Karpas-422 (cell line): ENCODE results near the gene IRF2BP2. TPM values are rescaled to one million over a fixed set of nuclear protein-coding genes. Genes with fewer than 3 reads are reported as not detected.
A peak's percentile ranks its signal among the peaks of the same experiment; 100 is the strongest.

Experiments used
- DNase-seq: peaks from one replicate; pipeline ENCODE4 v3.0.0-alpha.2; 2015
- H2AFZ ChIP-seq: fragments of 200-600 bp; sonication (generic); 2 replicates; pipeline ENCODE4 v1.6.1; 2014; ENCODE audit warnings: antibody characterized with exemption, low read length, mixed read lengths
- H3K27ac ChIP-seq: fragments of 200-600 bp; sonication (generic); 2 replicates; pipeline ENCODE4 v1.5.1; 2014; ENCODE audit warnings: mild to moderate bottlenecking, low read length, moderate library complexity
- H3K27me3 ChIP-seq: fragments of 200-600 bp; sonication (generic); 2 replicates; pipeline ENCODE4 v1.6.1; 2014; ENCODE audit warnings: low read length, mixed read lengths
- H3K36me3 ChIP-seq: fragments of 200-600 bp; sonication (generic); 2 replicates; pipeline ENCODE4 v1.6.1; 2014; ENCODE audit warnings: low read length, mixed read lengths; ENCODE audit not compliant: insufficient read depth
- H3K4me1 ChIP-seq: fragments of 200-600 bp; sonication (generic); 2 replicates; pipeline ENCODE4 v1.6.1; 2014; ENCODE audit warnings: mild to moderate bottlenecking, low read length, mixed read lengths
- H3K4me2 ChIP-seq: fragments of 200-600 bp; sonication (generic); 2 replicates; pipeline ENCODE4 v1.6.1; 2014; ENCODE audit warnings: low read length, low read depth, mild to moderate bottlenecking; ENCODE audit not compliant: poor library complexity, severe bottlenecking
- H3K4me3 ChIP-seq: fragments of 200-600 bp; sonication (generic); 2 replicates; pipeline ENCODE4 v1.5.1; 2014; ENCODE audit warnings: mild to moderate bottlenecking, antibody characterized with exemption, low read length, mixed read lengths
- H3K79me2 ChIP-seq: fragments of 200-600 bp; sonication (generic); 2 replicates; pipeline ENCODE4 v1.6.1; 2014; ENCODE audit warnings: mild to moderate bottlenecking, low read length, mixed read lengths
- H3K9ac ChIP-seq: fragments of 200-600 bp; sonication (generic); 2 replicates; pipeline ENCODE4 v1.6.0; 2014; ENCODE audit warnings: low read length
- H3K9me2 ChIP-seq: fragments of 200-600 bp; sonication (generic), shearing (Covaris generic); replicated peaks from 2 replicates; pipeline ENCODE4 v1.6.0; 2014; ENCODE audit warnings: mild to moderate bottlenecking, low read length, moderate library complexity; ENCODE audit not compliant: insufficient read depth
- H3K9me3 ChIP-seq: fragments of 300-700, 200-600 bp; sonication (generic); 2 replicates; pipeline ENCODE4 v1.6.1; 2014; ENCODE audit warnings: low read length, mixed read lengths
- H4K20me1 ChIP-seq: fragments of 200-600 bp; sonication (generic); 2 replicates; pipeline ENCODE4 v1.6.1; 2014; ENCODE audit warnings: mild to moderate bottlenecking, antibody characterized with exemption, low read length, low read depth; ENCODE audit not compliant: insufficient read depth
- total RNA-seq: library from RNA; depleted of rRNA; stranded (reverse); fragments of >200 nt; shearing (Covaris generic); gene quantifications from 2 replicates; pipeline ENCODE4 v1.2.3, GENCODE V29; 2014; ENCODE audit warnings: low replicate concordance; rRNA removed

Gene IRF2BP2
- 14.1 and 16.5 TPM in 2 replicates for total RNA-seq

GRCh38 chr1:234610061-234610665, at the start of gene IRF2BP2:
TSS of gene IRF2BP2 (minus strand) at chr1:234610178. CDS start at chr1:234609494, 684 bp downstream.
- H3K79me2 ChIP-seq: 0 out of 2 replicates have a peak, but pooled peaks cover 4% of the 10 kb centered on the region
- H3K9ac ChIP-seq: peak within 1 kb of the TSS; percentile 69
- H4K20me1 ChIP-seq: no peaks in the 10 kb centered on the region
- peak; percentile 87 for DNase-seq
- peaks cover 77% of the 10 kb centered on the region for H3K4me1 ChIP-seq
- no peaks in the 10 kb centered on the region for H3K9me2 ChIP-seq
- peak within 1 kb of the TSS; percentile 80 for H3K4me3 ChIP-seq
- no peaks in the 10 kb centered on the region for H3K9me3 ChIP-seq
- 0 out of 2 replicates have a peak, but pooled peaks cover 5% of the 10 kb centered on the region for H3K36me3 ChIP-seq
- peak within 1 kb of the TSS; percentile 84; the same call in 1 of the 2 replicates for H3K27ac ChIP-seq
- peak within 1 kb of the TSS; percentile 98 for H3K4me2 ChIP-seq
- no peaks in the 10 kb centered on the region for H3K27me3 ChIP-seq
- peak within 1 kb of the TSS; percentile 94 for H2AFZ ChIP-seq

GRCh38 chr1:234659538-234659937, 49.6 kb upstream of the IRF2BP2 start:
- H2AFZ ChIP-seq: no peak overlapping the region
- no peaks in the 10 kb centered on the region for H3K9me2 ChIP-seq
- no peaks in the 10 kb centered on the region for H3K9me3 ChIP-seq
- no peaks in the 10 kb centered on the region for H3K36me3 ChIP-seq
- no peak overlapping the region for H3K4me2 ChIP-seq
- H3K27ac ChIP-seq: no peak overlapping the region
- H3K4me1 ChIP-seq: no peaks in the 10 kb centered on the region
- H3K79me2 ChIP-seq: no peaks in the 10 kb centered on the region
- H3K4me3 ChIP-seq: no peak overlapping the region
- DNase-seq: no peak
- no peaks in the 10 kb centered on the region for H3K27me3 ChIP-seq
- no peaks in the 10 kb centered on the region for H4K20me1 ChIP-seq
- H3K9ac ChIP-seq: no peak overlapping the region

GRCh38 chr1:234658138-234658537, 48.2 kb upstream of the IRF2BP2 start:
- Histone ChIP-seq H3K4me2 (no peak overlapping the region), H3K36me3 (no peaks in the 10 kb centered on the region), H3K9me3 (no peaks in the 10 kb centered on the region), H2AFZ (no peak overlapping the region), H3K27me3 (no peaks in the 10 kb centered on the region), H3K4me1 (0 out of 2 replicates have a peak, but pooled peaks cover 2% of the 10 kb centered on the region), H3K4me3 (no peak overlapping the region), H3K27ac (no peak overlapping the region), H4K20me1 (no peaks in the 10 kb centered on the region), H3K9ac (no peak overlapping the region), H3K9me2 (no peaks in the 10 kb centered on the region), H3K79me2 (no peaks in the 10 kb centered on the region)
- DNase-seq: no peak

- Histone ChIP-seq H3K9me3 (no peaks in the 10 kb centered on the region), H3K27me3 (no peaks in the 10 kb centered on the region), H3K36me3 (no peaks in the 10 kb centered on the region), H3K9me2 (no peaks in the 10 kb centered on the region), H3K4me3 (no peak overlapping the region), H3K4me1 (0 out of 2 replicates have a peak, but pooled peaks cover 2% of the 10 kb centered on the region), H3K9ac (no peak overlapping the region), H3K27ac (no peak overlapping the region), H3K4me2 (no peak overlapping the region), H3K79me2 (no peaks in the 10 kb centered on the region), H4K20me1 (no peaks in the 10 kb centered on the region), H2AFZ (no peak overlapping the region)
- DNase-seq: no peak
Measured at GRCh38 chr1:234656944-234657654, 47.1 kb upstream of the IRF2BP2 start.

- no peaks in the 10 kb centered on the region for H3K79me2 ChIP-seq
- H3K4me3 ChIP-seq: no peak overlapping the region
- H3K9me3 ChIP-seq: no peaks in the 10 kb centered on the region
- no peak for DNase-seq
- no peaks in the 10 kb centered on the region for H4K20me1 ChIP-seq
- 0 out of 2 replicates have a peak, but pooled peaks cover 2% of the 10 kb centered on the region for H3K4me1 ChIP-seq
- H3K4me2 ChIP-seq: no peak overlapping the region
- no peaks in the 10 kb centered on the region for H3K27me3 ChIP-seq
- H2AFZ ChIP-seq: no peak overlapping the region
- H3K9me2 ChIP-seq: no peaks in the 10 kb centered on the region
- H3K9ac ChIP-seq: no peak overlapping the region
- no peaks in the 10 kb centered on the region for H3K36me3 ChIP-seq
- H3K27ac ChIP-seq: no peak overlapping the region
Measured at GRCh38 chr1:234656070-234656895, 46.3 kb upstream of the IRF2BP2 start.

- no peaks in the 10 kb centered on the region for H4K20me1 ChIP-seq
- no peak overlapping the region for H3K9ac ChIP-seq
- H3K79me2 ChIP-seq: no peaks in the 10 kb centered on the region
- H3K4me3 ChIP-seq: no peak overlapping the region
- H3K36me3 ChIP-seq: no peaks in the 10 kb centered on the region
- no peak overlapping the region for H2AFZ ChIP-seq
- no peak overlapping the region for H3K4me2 ChIP-seq
- DNase-seq: no peak
- no peaks in the 10 kb centered on the region for H3K9me3 ChIP-seq
- 0 out of 2 replicates have a peak, but pooled peaks cover 2% of the 10 kb centered on the region for H3K4me1 ChIP-seq
- H3K27ac ChIP-seq: no peak overlapping the region
- H3K9me2 ChIP-seq: no peaks in the 10 kb centered on the region
- no peaks in the 10 kb centered on the region for H3K27me3 ChIP-seq
Measured at GRCh38 chr1:234655328-234656069, 45.5 kb upstream of the IRF2BP2 start.

GRCh38 chr1:234654002-234654733, 44.2 kb upstream of the IRF2BP2 start:
- Histone ChIP-seq H3K9me2 (no peaks in the 10 kb centered on the region), H3K4me1 (peaks cover 6% of the 10 kb centered on the region; the same call in 1 of the 2 replicates), H4K20me1 (no peaks in the 10 kb centered on the region), H3K36me3 (no peaks in the 10 kb centered on the region), H3K27me3 (no peaks in the 10 kb centered on the region), H3K9ac (no peak overlapping the region), H3K4me3 (no peak overlapping the region), H3K9me3 (no peaks in the 10 kb centered on the region), H3K79me2 (no peaks in the 10 kb centered on the region), H3K27ac (no peak overlapping the region), H3K4me2 (no peak overlapping the region), H2AFZ (no peak overlapping the region)
- DNase-seq: no peak
